SJSA1 (cell line): ENCODE measurements around the gene SBNO1. TPM values are rescaled to one million over a fixed set of nuclear protein-coding genes. Genes with fewer than 3 reads are reported as not detected.
"Not testable (repeated sequence)": the region's sequence is repeated elsewhere in the genome, so short reads cannot be mapped to it uniquely, and the experiment has no call there.

ENCODE experiments used
- DNase-seq, 2 experiments: peaks; one replicate each; pipeline ENCODE4 v3.0.0-alpha.2; 2015 to 2020; ENCODE audit warnings: low spot score in 2 of 2, low read depth in 1 of 2
- H3K27ac ChIP-seq: fragments of 250-450 bp; sonication (Bioruptor Pico); 2 replicates; pipeline ENCODE4 v1.5.1; 2020; ENCODE audit warnings: mild to moderate bottlenecking, moderate library complexity
- H3K27me3 ChIP-seq: fragments of 250-450 bp; sonication (Bioruptor Pico); replicated peaks from 2 replicates; pipeline ENCODE4 v1.5.1; 2020; ENCODE audit warnings: mild to moderate bottlenecking, moderate library complexity
- H3K36me3 ChIP-seq: fragments of 250-450 bp; sonication (Bioruptor Pico); 2 replicates; pipeline ENCODE4 v1.5.1; 2020; ENCODE audit warnings: mild to moderate bottlenecking
- H3K4me1 ChIP-seq: fragments of 250-450 bp; sonication (Bioruptor Pico); replicated peaks from 2 replicates; pipeline ENCODE4 v1.6.1; 2021; ENCODE audit warnings: mild to moderate bottlenecking
- H3K4me3 ChIP-seq: fragments of 250-450 bp; sonication (Bioruptor Pico); 2 replicates; pipeline ENCODE4 v1.5.1; 2020; ENCODE audit warnings: mild to moderate bottlenecking
- H3K9me3 ChIP-seq: fragments of 250-450 bp; sonication (Bioruptor Pico); replicated peaks from 2 replicates; pipeline ENCODE4 v1.5.1; 2020; ENCODE audit warnings: mild to moderate bottlenecking
- total RNA-seq: library from RNA; depleted of rRNA; stranded (reverse); fragments of >200 nt; shearing (Covaris generic); gene quantifications from 2 replicates; pipeline ENCODE4 v1.2.3, GENCODE V29; 2014

The SBNO1 gene
- total RNA-seq, 1 experiment from 2014 or later = 19.2 TPM

GRCh38 chr12:123351349-123351748 lies 13.3 kb downstream of the SBNO1 start:
- no peak for DNase-seq
- H3K4me1 ChIP-seq = no peaks in the 10 kb centered on the region; the same call in 1 of the 2 replicates

DNA sequence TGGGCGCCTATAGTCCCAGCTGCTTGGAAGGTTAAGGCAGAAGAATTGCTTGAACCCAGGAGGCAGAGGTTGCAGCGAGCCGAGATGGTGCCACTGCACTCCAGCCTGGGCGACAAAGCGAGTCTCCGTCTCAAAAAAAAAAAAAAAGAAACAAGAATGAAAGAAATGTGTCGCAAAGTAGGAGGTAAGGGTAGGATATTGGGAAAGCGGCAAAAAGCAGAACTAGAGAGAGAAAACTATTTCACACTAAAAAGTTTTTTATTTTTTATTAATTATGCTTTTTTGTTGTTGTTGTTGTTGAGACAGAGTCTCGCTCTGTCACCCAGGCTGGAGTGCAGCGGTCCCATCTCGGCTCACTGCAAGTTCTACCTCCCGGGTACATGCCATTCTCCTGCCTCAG lies 17.7 kb downstream of the SBNO1 start:
- H3K27me3 ChIP-seq = no peaks in the 10 kb centered on the region
- no peaks in the 10 kb centered on the region for H3K9me3 ChIP-seq
- H3K27ac ChIP-seq = no peak overlapping the region
- DNase-seq = no peak
- H3K4me1 ChIP-seq = no peaks in the 10 kb centered on the region
- peaks cover 52% of the 10 kb centered on the region for H3K36me3 ChIP-seq
- H3K4me3 ChIP-seq = no peak overlapping the region

More at GRCh38 chr12:123351349-123351748, 13.3 kb downstream of the SBNO1 start:
- H3K9me3 ChIP-seq = no peaks in the 10 kb centered on the region
- no peak overlapping the region for H3K4me3 ChIP-seq
- H3K27ac ChIP-seq = no peak overlapping the region
- peaks cover 24% of the 10 kb centered on the region for H3K36me3 ChIP-seq
- H3K27me3 ChIP-seq = no peaks in the 10 kb centered on the region

- no peaks in the 10 kb centered on the region for H3K9me3 ChIP-seq
- no peak overlapping the region for H3K4me3 ChIP-seq
- no peaks in the 10 kb centered on the region for H3K27me3 ChIP-seq
- peaks cover 76% of the 10 kb centered on the region for H3K36me3 ChIP-seq
- H3K27ac ChIP-seq = no peak overlapping the region
- no peak for DNase-seq
- H3K4me1 ChIP-seq = no peaks in the 10 kb centered on the region
These were observed 20.6 kb downstream of the SBNO1 start for GRCh38 chr12:123344086-123344485.

DNA sequence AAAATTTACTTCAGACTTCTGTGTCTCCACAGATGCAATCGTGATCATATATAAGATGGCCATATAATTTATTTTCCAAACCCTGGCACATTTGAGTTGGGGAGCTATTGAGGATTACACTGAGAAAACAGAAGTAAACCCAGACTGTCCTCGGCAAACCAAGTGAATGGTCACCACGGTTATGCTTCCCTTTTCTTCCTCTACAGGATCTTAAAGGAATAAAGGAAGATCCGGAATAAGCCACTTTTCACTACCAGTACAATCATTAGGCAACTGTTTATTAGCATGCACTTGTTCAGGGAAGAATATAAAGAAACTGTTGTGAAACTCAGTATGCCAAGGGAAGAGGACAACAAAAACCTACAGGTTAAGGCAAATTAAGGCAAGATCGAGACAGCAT lies 27.6 kb downstream of the SBNO1 start:
- H3K36me3 ChIP-seq = peaks cover 77% of the 10 kb centered on the region

GRCh38 chr12:123336530-123336929 lies 28.1 kb downstream of the SBNO1 start:
- Histone ChIP-seq H3K36me3 (peaks cover 75% of the 10 kb centered on the region), H3K9me3 (no peaks in the 10 kb centered on the region), H3K4me1 (no peaks in the 10 kb centered on the region), H3K27ac (no peak overlapping the region), H3K27me3 (no peaks in the 10 kb centered on the region), H3K4me3 (no peak overlapping the region)
- no peak for DNase-seq

More for the DNA sequence above, 27.6 kb downstream of the SBNO1 start:
- Histone ChIP-seq H3K27ac (no peak overlapping the region), H3K4me3 (no peak overlapping the region), H3K27me3 (no peaks in the 10 kb centered on the region), H3K4me1 (no peaks in the 10 kb centered on the region), H3K9me3 (no peaks in the 10 kb centered on the region)
- no peak for DNase-seq

DNA sequence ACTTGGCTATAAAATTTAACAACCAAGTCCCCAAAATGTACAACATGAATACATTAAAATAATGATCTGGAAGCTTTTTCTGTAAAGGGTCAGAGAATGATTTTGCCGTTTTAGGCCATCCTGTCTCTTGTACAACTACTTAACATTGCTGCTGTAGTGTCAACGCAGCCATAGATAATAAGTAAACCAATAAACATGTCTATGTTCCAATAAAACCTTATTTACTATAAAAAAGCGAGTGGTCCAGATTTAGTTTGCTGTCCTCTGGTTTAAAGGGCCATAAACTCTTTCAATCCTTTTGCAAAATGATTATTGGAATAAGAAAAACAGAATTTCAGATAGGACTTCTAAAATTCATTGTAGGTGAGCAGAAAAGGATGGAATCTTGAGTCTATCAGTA lies 29.2 kb downstream of the SBNO1 start:
- H3K4me3 ChIP-seq = no peak overlapping the region
- peaks cover 77% of the 10 kb centered on the region for H3K36me3 ChIP-seq
- no peaks in the 10 kb centered on the region for H3K4me1 ChIP-seq
- no peaks in the 10 kb centered on the region for H3K27me3 ChIP-seq
- DNase-seq = no peak
- no peaks in the 10 kb centered on the region for H3K9me3 ChIP-seq
- H3K27ac ChIP-seq = no peak overlapping the region

- no peak overlapping the region for H3K27ac ChIP-seq
- no peaks in the 10 kb centered on the region for H3K27me3 ChIP-seq
- DNase-seq = no peak
- H3K4me3 ChIP-seq = no peak overlapping the region
- no peaks in the 10 kb centered on the region for H3K4me1 ChIP-seq
- H3K9me3 ChIP-seq = no peaks in the 10 kb centered on the region
- H3K36me3 ChIP-seq = peaks cover 83% of the 10 kb centered on the region
These were observed 34.8 kb downstream of the SBNO1 start for GRCh38 chr12:123329799-123330198.

DNA sequence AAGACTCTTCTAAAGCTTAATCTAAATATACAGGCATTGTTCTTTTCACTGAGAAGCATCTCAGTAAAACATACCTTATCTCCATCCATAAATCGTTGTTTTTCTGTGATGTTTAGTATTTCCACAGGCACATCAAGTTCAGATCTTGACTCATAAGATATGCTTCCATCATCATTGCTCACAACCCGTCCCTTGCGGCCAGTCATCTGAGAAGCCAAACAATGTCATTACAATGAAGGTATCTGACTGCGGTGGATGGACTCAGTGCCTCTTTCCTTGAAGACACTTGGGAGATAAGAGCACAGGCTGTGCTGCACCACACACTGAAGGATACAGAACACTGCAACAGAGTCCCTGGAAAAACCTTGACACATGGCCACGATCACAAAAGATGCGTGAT lies 44.8 kb downstream of the SBNO1 start:
- H3K27me3 ChIP-seq = no peaks in the 10 kb centered on the region
- DNase-seq = no peak
- no peak overlapping the region for H3K27ac ChIP-seq
- H3K4me3 ChIP-seq = no peak overlapping the region
- no peaks in the 10 kb centered on the region for H3K9me3 ChIP-seq
- peaks cover 87% of the 10 kb centered on the region for H3K36me3 ChIP-seq
- H3K4me1 ChIP-seq = no peaks in the 10 kb centered on the region

- Histone ChIP-seq H3K4me3 (no peak overlapping the region), H3K9me3 (no peaks in the 10 kb centered on the region), H3K27me3 (no peaks in the 10 kb centered on the region), H3K4me1 (no peaks in the 10 kb centered on the region), H3K36me3 (peaks cover 86% of the 10 kb centered on the region), H3K27ac (no peak overlapping the region)
- DNase-seq = no peak
These were observed 45.4 kb downstream of the SBNO1 start for GRCh38 chr12:123319273-123319672.

- not testable (repeated sequence) for H3K9me3 ChIP-seq, H3K4me3 ChIP-seq, H3K27ac ChIP-seq, DNase-seq, H3K27me3 ChIP-seq, H3K4me1 ChIP-seq
- H3K36me3 ChIP-seq = peaks cover 86% of the 10 kb centered on the region
These were observed 51.6 kb downstream of the SBNO1 start for GRCh38 chr12:123313046-123313445.

- Histone ChIP-seq H3K27me3 (no peaks in the 10 kb centered on the region), H3K4me1 (no peaks in the 10 kb centered on the region), H3K36me3 (peaks cover 85% of the 10 kb centered on the region), H3K9me3 (no peaks in the 10 kb centered on the region), H3K4me3 (no peak overlapping the region), H3K27ac (no peak overlapping the region)
- no peak for DNase-seq
These were observed 58.4 kb downstream of the SBNO1 start for GRCh38 chr12:123306200-123306599.

DNA sequence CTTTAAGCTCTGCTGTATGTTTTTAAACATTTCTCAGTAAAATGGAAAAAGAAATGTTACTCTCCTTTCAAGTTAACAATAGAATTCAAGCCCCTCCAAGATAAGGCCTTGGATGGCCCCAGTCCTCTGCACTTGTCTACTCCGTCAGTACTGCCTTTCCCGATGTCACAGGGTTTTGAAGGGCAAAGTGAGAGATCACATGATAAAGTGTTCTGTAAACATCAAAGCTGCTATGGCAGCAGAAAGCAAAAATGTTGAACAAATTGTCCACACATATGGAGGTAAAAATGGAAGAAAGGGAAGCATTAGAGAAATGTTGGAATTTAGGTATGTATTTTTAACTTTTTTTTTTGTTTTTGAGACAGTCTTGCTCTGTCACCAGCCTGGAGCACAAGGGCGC lies 59.5 kb downstream of the SBNO1 start:
- Histone ChIP-seq H3K4me1 (no peaks in the 10 kb centered on the region), H3K27me3 (no peaks in the 10 kb centered on the region), H3K27ac (no peak overlapping the region), H3K36me3 (peaks cover 79% of the 10 kb centered on the region), H3K4me3 (no peak overlapping the region), H3K9me3 (no peaks in the 10 kb centered on the region)
- DNase-seq = no peak

DNA sequence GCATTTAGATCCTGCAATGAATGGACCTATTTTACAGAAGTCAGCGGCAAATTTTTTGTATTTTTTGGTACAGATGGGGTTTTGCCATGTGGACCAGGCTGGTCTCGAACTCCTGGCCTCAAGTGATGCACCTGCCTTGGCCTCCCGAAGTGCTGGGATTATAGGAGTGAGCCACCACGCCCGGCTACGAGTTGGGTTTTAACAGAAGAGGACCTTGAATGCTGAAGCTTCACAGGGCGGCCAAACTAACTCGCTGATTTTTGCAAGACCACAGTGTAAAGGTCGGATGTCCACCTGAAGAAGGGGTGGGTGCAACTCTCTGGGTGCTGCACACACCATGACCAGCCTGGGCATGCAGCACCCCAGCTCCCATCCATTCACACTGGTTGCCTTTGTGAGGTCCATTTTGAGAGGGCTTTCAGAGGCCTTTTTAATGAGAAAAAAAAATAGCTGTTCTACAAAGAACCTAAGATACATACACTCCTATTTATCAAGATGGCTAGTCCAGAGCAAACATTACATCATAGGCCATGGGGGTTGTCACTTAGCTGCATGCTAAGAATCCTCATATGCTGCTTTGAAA lies 71.4 kb downstream of the SBNO1 start:
- H3K4me3 ChIP-seq = no peak overlapping the region
- no peaks in the 10 kb centered on the region for H3K4me1 ChIP-seq
- no peak for DNase-seq
- no peaks in the 10 kb centered on the region for H3K9me3 ChIP-seq
- peaks cover 50% of the 10 kb centered on the region for H3K36me3 ChIP-seq
- H3K27me3 ChIP-seq = no peaks in the 10 kb centered on the region
- H3K27ac ChIP-seq = no peak overlapping the region

- Histone ChIP-seq H3K27ac (no peak overlapping the region), H3K36me3 (peaks cover 29% of the 10 kb centered on the region), H3K27me3 (no peaks in the 10 kb centered on the region), H3K4me3 (no peak overlapping the region), H3K4me1 (no peaks in the 10 kb centered on the region), H3K9me3 (no peaks in the 10 kb centered on the region)
- DNase-seq = no peak
These were observed 74.7 kb downstream of the SBNO1 start for GRCh38 chr12:123289911-123290310.

GRCh38 chr12:123288751-123289346 lies 75.8 kb downstream of the SBNO1 start:
- DNase-seq = no peak
- Histone ChIP-seq H3K27ac (no peak overlapping the region), H3K36me3 (peaks cover 22% of the 10 kb centered on the region), H3K4me1 (no peaks in the 10 kb centered on the region), H3K27me3 (no peaks in the 10 kb centered on the region), H3K4me3 (no peak overlapping the region), H3K9me3 (no peaks in the 10 kb centered on the region)
